Activated naive CD8-positive, alpha-beta T cell (primary cell): ENCODE results near the gene BCL7A.
"Not testable (repeated sequence)": the region's sequence is repeated elsewhere in the genome, so short reads cannot be mapped to it uniquely, and the experiment has no call there.

ENCODE experiments used
- H3K27ac Mint-ChIP-seq: one replicate; pipeline ENCODE4 v1.8.0; 2021; ENCODE audit warnings: mixed read lengths
- H3K27me3 Mint-ChIP-seq: one replicate; pipeline ENCODE4 v1.8.0; 2021; ENCODE audit warnings: mixed read lengths
- H3K36me3 Mint-ChIP-seq: one replicate; pipeline ENCODE4 v1.8.0; 2021; ENCODE audit warnings: mixed read lengths
- H3K4me1 Mint-ChIP-seq: one replicate; pipeline ENCODE4 v1.8.0; 2021; ENCODE audit warnings: low read depth, mixed read lengths
- H3K4me3 Mint-ChIP-seq: one replicate; pipeline ENCODE4 v1.8.0; 2021; ENCODE audit warnings: mild to moderate bottlenecking, mixed read lengths
- H3K9me3 Mint-ChIP-seq: one replicate; pipeline ENCODE4 v1.8.0; 2021; ENCODE audit warnings: low read depth, mixed read lengths

BCL7A gene

DNA sequence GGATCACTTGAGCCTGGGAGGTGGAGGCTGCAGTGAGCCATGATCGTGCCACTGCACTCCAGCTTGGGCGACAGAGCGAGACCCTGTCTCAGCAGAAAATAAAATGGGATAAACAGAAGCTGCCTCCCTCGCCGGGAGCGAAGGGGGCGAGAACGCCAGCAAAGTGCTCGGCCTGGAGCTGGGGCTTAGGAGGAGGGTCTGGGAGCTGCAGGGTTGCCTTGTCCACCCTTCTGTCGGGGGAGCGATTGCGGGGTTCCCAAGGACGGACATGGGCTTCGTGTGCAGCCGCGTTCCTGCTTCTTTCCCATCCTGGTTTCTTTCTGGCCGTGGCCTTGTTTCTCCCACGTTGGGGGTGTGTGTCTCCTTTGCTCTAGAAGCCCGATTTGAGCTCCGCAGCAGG lies 29.0 kb downstream of the BCL7A start:
- no peaks in the 10 kb centered on the region for H3K27me3 Mint-ChIP-seq
- H3K4me3 Mint-ChIP-seq: no peak overlapping the region
- no peaks in the 10 kb centered on the region for H3K36me3 Mint-ChIP-seq
- no peaks in the 10 kb centered on the region for H3K9me3 Mint-ChIP-seq
- H3K4me1 Mint-ChIP-seq: peaks cover 2% of the 10 kb centered on the region
- no peak overlapping the region for H3K27ac Mint-ChIP-seq

GRCh38 chr12:122051231-122051876 lies 29.7 kb downstream of the BCL7A start:
- Mint-ChIP-seq H3K27me3 (no peaks in the 10 kb centered on the region), H3K36me3 (no peaks in the 10 kb centered on the region), H3K9me3 (no peaks in the 10 kb centered on the region), H3K4me1 (peaks cover 2% of the 10 kb centered on the region), H3K4me3 (no peak overlapping the region), H3K27ac (no peak overlapping the region)

DNA sequence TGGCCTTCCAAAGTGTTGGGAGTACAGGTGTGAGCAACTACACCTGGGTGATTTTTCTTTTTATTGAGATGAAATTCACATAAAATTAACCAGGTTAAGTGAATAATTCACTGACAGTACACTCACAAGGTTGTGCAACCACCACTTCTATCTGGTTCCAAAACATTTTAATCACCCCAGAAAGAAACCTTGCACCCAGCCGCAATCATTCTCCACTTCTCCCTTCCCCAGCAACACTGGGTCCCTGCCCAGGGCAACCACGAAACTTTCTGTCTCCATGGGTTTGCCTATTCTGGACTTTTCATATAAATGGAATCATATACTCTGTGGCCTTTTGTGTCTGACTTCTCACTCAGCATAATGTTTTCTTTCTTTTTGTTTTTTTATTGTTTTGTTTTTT lies 30.6 kb downstream of the BCL7A start:
- Mint-ChIP-seq H3K36me3 (no peaks in the 10 kb centered on the region), H3K4me3 (no peak overlapping the region), H3K27ac (no peak overlapping the region)

GRCh38 chr12:122054842-122055520 lies 33.3 kb downstream of the BCL7A start:
- Mint-ChIP-seq H3K27me3 (no peaks in the 10 kb centered on the region), H3K4me3 (no peak overlapping the region), H3K4me1 (peaks cover 2% of the 10 kb centered on the region), H3K36me3 (no peaks in the 10 kb centered on the region), H3K9me3 (no peaks in the 10 kb centered on the region), H3K27ac (no peak overlapping the region)

More for the DNA sequence above, 30.6 kb downstream of the BCL7A start:
- Mint-ChIP-seq H3K4me1 (peaks cover 2% of the 10 kb centered on the region), H3K9me3 (no peaks in the 10 kb centered on the region), H3K27me3 (no peaks in the 10 kb centered on the region)

- H3K4me3 Mint-ChIP-seq, H3K9me3 Mint-ChIP-seq, H3K27ac Mint-ChIP-seq, H3K36me3 Mint-ChIP-seq, H3K4me1 Mint-ChIP-seq, H3K27me3 Mint-ChIP-seq: not testable (repeated sequence)
These were observed 34.7 kb downstream of the BCL7A start for GRCh38 chr12:122056406-122056805.

- H3K4me3 Mint-ChIP-seq: no peak overlapping the region
- no peaks in the 10 kb centered on the region for H3K9me3 Mint-ChIP-seq
- H3K36me3 Mint-ChIP-seq: no peaks in the 10 kb centered on the region
- no peak overlapping the region for H3K27ac Mint-ChIP-seq
- H3K27me3 Mint-ChIP-seq: no peaks in the 10 kb centered on the region
- peaks cover 2% of the 10 kb centered on the region for H3K4me1 Mint-ChIP-seq
These were observed 35.5 kb downstream of the BCL7A start for GRCh38 chr12:122057007-122057735.

DNA sequence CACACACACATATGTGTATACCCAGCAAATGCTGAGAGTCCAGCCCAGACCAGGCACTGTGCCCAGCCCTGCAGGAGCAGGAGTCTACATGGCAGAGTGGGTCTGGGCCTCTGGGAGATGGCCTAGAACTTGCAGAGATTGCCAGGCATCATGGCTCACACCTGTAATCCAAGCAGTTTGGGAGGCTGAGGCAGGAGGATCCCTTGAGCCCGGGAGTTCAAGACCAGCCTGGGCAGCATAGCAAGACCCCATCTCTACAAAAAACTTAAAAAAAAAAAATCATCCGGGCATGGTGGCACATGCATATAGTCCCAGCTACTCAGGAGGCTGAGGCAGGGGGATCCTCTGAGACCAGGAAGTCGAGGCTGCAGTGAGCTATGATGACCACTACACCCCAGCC lies 36.1 kb downstream of the BCL7A start:
- no peaks in the 10 kb centered on the region for H3K36me3 Mint-ChIP-seq
- H3K27me3 Mint-ChIP-seq: no peaks in the 10 kb centered on the region
- no peak overlapping the region for H3K4me3 Mint-ChIP-seq
- no peaks in the 10 kb centered on the region for H3K9me3 Mint-ChIP-seq
- H3K27ac Mint-ChIP-seq: no peak overlapping the region
- peaks cover 2% of the 10 kb centered on the region for H3K4me1 Mint-ChIP-seq

- Mint-ChIP-seq H3K27me3 (no peaks in the 10 kb centered on the region), H3K4me3 (no peak overlapping the region), H3K9me3 (no peaks in the 10 kb centered on the region), H3K27ac (no peak overlapping the region), H3K4me1 (peaks cover 10% of the 10 kb centered on the region), H3K36me3 (no peaks in the 10 kb centered on the region)
These were observed 37.0 kb downstream of the BCL7A start for GRCh38 chr12:122058549-122059149.

GRCh38 chr12:122059203-122059960 lies 37.7 kb downstream of the BCL7A start:
- Mint-ChIP-seq H3K27ac (no peak overlapping the region), H3K4me3 (no peak overlapping the region), H3K27me3 (no peaks in the 10 kb centered on the region), H3K9me3 (no peaks in the 10 kb centered on the region), H3K4me1 (peaks cover 8% of the 10 kb centered on the region), H3K36me3 (no peaks in the 10 kb centered on the region)

DNA sequence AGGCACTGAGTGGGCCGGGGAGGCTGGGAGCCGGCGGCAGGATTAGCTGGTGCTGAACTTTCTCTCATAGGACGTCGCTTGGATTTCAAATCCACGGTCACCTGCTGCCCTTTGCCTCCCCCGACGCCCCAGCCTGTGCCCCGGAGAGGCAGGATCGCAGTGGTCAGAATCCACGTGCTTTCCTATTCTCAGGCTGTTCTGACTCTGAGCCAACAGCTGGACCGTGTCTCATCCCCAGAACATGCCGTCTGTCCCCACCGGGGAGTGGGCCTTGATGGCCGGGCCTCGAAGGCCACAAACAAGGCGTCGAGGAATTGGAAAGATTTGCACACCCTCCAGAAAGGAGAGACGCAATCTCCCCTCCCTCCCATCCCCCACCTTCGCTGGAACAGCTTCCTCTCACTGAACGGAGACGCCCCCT lies 38.4 kb downstream of the BCL7A start:
- Mint-ChIP-seq H3K4me3 (no peak overlapping the region), H3K4me1 (peaks cover 8% of the 10 kb centered on the region), H3K27me3 (no peaks in the 10 kb centered on the region), H3K36me3 (no peaks in the 10 kb centered on the region), H3K27ac (no peak overlapping the region), H3K9me3 (no peaks in the 10 kb centered on the region)

DNA sequence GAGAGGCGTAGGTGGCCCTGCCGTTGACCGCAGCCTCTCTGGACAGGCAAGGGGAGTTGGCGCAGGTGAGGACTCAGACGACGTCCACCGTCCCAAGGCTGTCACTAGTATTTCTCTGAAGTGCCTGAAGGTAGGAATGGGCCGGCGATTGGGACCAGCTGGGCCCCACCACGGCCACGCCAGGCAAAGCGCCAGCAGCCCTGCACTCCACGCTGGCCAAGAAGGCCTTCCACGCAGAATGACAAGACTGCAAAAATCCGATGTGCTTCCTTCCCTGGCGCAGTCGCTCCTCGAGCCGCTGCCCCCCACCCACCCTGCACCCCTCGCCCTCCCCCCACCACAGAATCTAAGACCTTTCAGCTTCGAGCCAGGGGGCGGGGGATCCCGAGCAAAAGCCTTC lies 39.6 kb downstream of the BCL7A start:
- H3K27ac Mint-ChIP-seq: no peak overlapping the region
- no peak overlapping the region for H3K4me3 Mint-ChIP-seq
- peaks cover 8% of the 10 kb centered on the region for H3K4me1 Mint-ChIP-seq
- no peaks in the 10 kb centered on the region for H3K9me3 Mint-ChIP-seq
- H3K27me3 Mint-ChIP-seq: no peaks in the 10 kb centered on the region
- H3K36me3 Mint-ChIP-seq: no peaks in the 10 kb centered on the region

DNA sequence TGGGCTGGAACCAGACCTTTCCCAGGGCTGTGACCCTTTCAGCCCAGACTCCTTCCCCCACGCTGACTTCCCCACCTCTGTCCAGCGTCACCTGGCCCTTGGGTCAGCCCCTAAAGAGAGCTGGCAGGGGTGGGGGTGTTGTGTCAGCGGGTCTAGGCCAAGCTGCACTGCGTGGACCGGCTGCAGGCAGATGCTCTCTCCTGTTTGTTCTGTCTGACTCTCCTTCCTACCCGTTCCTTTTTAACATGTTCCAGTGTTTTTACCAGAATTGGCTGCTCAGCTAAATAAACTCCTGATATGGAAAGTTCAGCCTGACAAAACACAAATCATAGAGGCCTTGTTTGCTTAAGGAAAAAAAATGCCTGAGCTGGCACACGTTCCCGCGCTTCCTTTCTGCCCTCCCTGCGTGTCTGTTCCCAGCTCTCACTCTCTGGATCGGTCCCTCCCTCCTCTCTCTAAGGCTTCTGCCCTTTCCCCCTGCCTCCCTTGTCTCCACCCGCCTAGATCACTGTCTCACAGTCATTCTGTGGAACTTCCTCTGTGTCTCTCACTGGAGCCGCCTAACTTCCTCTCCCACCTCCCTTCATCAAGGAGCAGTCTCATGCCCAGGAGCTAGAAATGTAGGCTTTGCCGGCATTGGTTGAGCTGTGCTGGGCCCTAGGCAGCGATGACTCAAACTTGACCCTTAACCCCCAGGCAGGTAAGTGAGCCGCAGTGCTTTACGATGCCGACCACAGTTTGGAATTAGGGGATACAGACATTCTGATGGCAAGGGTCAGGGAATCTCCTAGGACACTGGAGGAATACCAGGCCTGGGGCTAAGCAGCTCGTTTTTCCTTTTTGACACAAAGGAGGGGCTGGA lies 41.4 kb downstream of the BCL7A start:
- Mint-ChIP-seq H3K4me1 (peaks cover 19% of the 10 kb centered on the region), H3K9me3 (no peaks in the 10 kb centered on the region), H3K4me3 (no peak overlapping the region), H3K27me3 (no peaks in the 10 kb centered on the region), H3K27ac (peak overlapping the region; percentile 34), H3K36me3 (no peaks in the 10 kb centered on the region)

GRCh38 chr12:122063694-122064024 lies 42.0 kb downstream of the BCL7A start:
- H3K9me3 Mint-ChIP-seq: no peaks in the 10 kb centered on the region
- no peak overlapping the region for H3K4me3 Mint-ChIP-seq
- H3K4me1 Mint-ChIP-seq: peaks cover 25% of the 10 kb centered on the region
- H3K36me3 Mint-ChIP-seq: no peaks in the 10 kb centered on the region
- no peak overlapping the region for H3K27ac Mint-ChIP-seq
- H3K27me3 Mint-ChIP-seq: no peaks in the 10 kb centered on the region
